ENCODE data around the gene AGAP1. TPM values are rescaled to one million over a fixed set of nuclear protein-coding genes. Genes with fewer than 3 reads are reported as not detected.

The AGAP1 gene
- total and polyA plus RNA-seq, 2 donors (not counting 3 experiments of a cell fraction or from before 2014, with no cell fraction given) = 10.2 to 20.9 TPM

- no peak overlapping the region for H2AFZ ChIP-seq (ENCODE audit: low read depth, low read length)
- no peaks in the 10 kb centered on the region for H3K4me1 ChIP-seq (ENCODE audit: control insufficient read depth, extremely low read depth, insufficient read depth, low read length)
- BruUV-seq (replicated peaks) = no TSS peak
- POLR2A ChIA-PET = no interaction called here
- DNase-seq (ENCODE audit: low read depth, low spot score) (no peak), FAIRE-seq (no peak)
- H3K27me3 ChIP-seq (ENCODE audit: control insufficient read depth in 2 of 2, insufficient read depth in 2 of 2, low read length in 2 of 2) = no peaks in the 10 kb centered on the region
- no peaks in the 10 kb centered on the region for H3K9me3 ChIP-seq (replicated peaks; ENCODE audit: control insufficient read depth, insufficient read depth, low read length)
- H3K79me2 ChIP-seq (ENCODE audit: control insufficient read depth, insufficient read depth, low read length) = no peaks in the 10 kb centered on the region
- H3K9ac ChIP-seq (replicated peaks; ENCODE audit: extremely low read depth, insufficient read depth, low read length) = no peak overlapping the region
- no peak overlapping the region for H3K27ac ChIP-seq (ENCODE audit: insufficient read depth, low read depth, low read length)
- dilution Hi-C loops (cut with MboI; ENCODE audit: extremely low pct_ligation_motif_present, low sequenced_read_pairs) = no loop called here
- intact Hi-C loops (cut with micrococcal nuclease) = no loop called here
- TF ChIP-seq JUN (IDR thresholded peaks at IDR 0.05; ENCODE audit: borderline replicate concordance, insufficient read depth, insufficient read length, low read depth) = no peak
- TF ChIP-seq, protein P1, sequence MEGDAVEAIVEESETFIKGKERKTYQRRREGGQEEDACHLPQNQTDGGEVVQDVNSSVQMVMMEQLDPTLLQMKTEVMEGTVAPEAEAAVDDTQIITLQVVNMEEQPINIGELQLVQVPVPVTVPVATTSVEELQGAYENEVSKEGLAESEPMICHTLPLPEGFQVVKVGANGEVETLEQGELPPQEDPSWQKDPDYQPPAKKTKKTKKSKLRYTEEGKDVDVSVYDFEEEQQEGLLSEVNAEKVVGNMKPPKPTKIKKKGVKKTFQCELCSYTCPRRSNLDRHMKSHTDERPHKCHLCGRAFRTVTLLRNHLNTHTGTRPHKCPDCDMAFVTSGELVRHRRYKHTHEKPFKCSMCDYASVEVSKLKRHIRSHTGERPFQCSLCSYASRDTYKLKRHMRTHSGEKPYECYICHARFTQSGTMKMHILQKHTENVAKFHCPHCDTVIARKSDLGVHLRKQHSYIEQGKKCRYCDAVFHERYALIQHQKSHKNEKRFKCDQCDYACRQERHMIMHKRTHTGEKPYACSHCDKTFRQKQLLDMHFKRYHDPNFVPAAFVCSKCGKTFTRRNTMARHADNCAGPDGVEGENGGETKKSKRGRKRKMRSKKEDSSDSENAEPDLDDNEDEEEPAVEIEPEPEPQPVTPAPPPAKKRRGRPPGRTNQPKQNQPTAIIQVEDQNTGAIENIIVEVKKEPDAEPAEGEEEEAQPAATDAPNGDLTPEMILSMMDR (IDR thresholded peaks at IDR 0.05; ENCODE audit: extremely low read depth in 1 of 2, insufficient read depth in 1 of 2, low read depth in 1 of 2, low read length in 2 of 2) = no peak
- no peak for TF ChIP-seq POLR2A (IDR thresholded peaks at IDR 0.05; ENCODE audit: low read depth, low read length)
- no peak for TF ChIP-seq MAX (IDR thresholded peaks at IDR 0.05; ENCODE audit: insufficient read depth, insufficient read length)
- no peak for TF ChIP-seq POLR2AphosphoS5 (IDR thresholded peaks at IDR 0.05; ENCODE audit: insufficient read depth, low read depth, low read length)
- no peak for TF ChIP-seq GATA2 (IDR thresholded peaks at IDR 0.05; ENCODE audit: insufficient read depth, insufficient read length, low read depth, low read length)
- no peak for TF ChIP-seq EZH2 (IDR thresholded peaks at IDR 0.05; ENCODE audit: borderline replicate concordance, low read depth, low read length, severe bottlenecking)
- TF ChIP-seq FOS (IDR thresholded peaks at IDR 0.05; ENCODE audit: borderline replicate concordance, insufficient read depth, low read length) = no peak
- TF ChIP-seq MYC (IDR thresholded peaks at IDR 0.05; ENCODE audit: low read depth, low read length) = no peak
- H4K20me1 ChIP-seq (replicated peaks; ENCODE audit: control insufficient read depth, extremely low read depth, insufficient read depth, low read length) = no peaks in the 10 kb centered on the region
- H3K9me1 ChIP-seq (replicated peaks; ENCODE audit: control insufficient read depth, extremely low read depth, insufficient read depth, low read length) = no peaks in the 10 kb centered on the region
- H3K4me3 ChIP-seq (replicated peaks in 1 of 3; ENCODE audit: insufficient read depth in 1 of 3, low read depth in 1 of 3, low read length in 3 of 3) = no peak overlapping the region
- no peaks in the 10 kb centered on the region for H3K36me3 ChIP-seq (ENCODE audit: control insufficient read depth in 2 of 2, extremely low read depth in 1 of 2, insufficient read depth in 2 of 2, low read length in 2 of 2)
- H3K4me2 ChIP-seq (ENCODE audit: insufficient read depth, low read length) = no peak overlapping the region
- CTCF ChIA-PET = interaction anchor here (1.1 kb wide), 2 partner anchors 22 to 29 kb away, joined by 3 read pairs; no protein-coding TSS in a partner anchor
Measured at GRCh38 chr2:235958931-235959410, 465.1 kb downstream of the AGAP1 start.

Measured in endothelial cell of umbilical vein (primary cell).